HG03460 (cell line): Measurements from ENCODE around the gene SLC48A1.

Experiments used
- ATAC-seq: cut with Tn5 transposase; IDR thresholded peaks from one replicate; pipeline ENCODE4 v1.9.1; 2021; ENCODE audit not compliant: unreplicated experiment

SLC48A1 gene

GRCh38 chr12:47789712-47790489, 16.9 kb downstream of the SLC48A1 start:
- ATAC-seq = no peak

GRCh38 chr12:47790676-47791350, 17.8 kb downstream of the SLC48A1 start:
- no peak for ATAC-seq

GRCh38 chr12:47791351-47791746, 18.3 kb downstream of the SLC48A1 start:
- no peak for ATAC-seq

DNA sequence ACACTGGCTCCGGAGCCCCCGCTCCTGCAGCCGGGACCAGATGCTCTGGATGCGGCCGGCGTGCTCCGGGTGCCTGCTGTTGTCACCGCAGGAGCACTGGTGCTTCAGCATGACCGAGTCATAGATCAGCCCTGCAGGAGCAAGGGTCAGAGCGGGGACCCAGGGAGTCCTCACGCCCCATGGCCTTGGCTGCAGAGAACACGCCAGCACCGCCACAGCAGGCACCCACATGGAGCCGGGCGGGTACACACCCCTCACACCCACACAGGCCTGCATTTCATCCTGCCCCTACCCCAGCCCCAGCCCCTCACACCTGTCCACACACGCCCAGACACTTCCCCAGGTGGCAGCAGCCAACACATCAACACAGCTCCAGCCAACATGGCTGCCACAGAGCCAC, 18.8 kb downstream of the SLC48A1 start:
- ATAC-seq = no peak

GRCh38 chr12:47793015-47793681, 20.1 kb downstream of the SLC48A1 start:
- no peak for ATAC-seq

- ATAC-seq = no peak
Observed at GRCh38 chr12:47794679-47795078, 21.6 kb downstream of the SLC48A1 start.

GRCh38 chr12:47795121-47795813, 22.2 kb downstream of the SLC48A1 start:
- ATAC-seq = no peak

DNA sequence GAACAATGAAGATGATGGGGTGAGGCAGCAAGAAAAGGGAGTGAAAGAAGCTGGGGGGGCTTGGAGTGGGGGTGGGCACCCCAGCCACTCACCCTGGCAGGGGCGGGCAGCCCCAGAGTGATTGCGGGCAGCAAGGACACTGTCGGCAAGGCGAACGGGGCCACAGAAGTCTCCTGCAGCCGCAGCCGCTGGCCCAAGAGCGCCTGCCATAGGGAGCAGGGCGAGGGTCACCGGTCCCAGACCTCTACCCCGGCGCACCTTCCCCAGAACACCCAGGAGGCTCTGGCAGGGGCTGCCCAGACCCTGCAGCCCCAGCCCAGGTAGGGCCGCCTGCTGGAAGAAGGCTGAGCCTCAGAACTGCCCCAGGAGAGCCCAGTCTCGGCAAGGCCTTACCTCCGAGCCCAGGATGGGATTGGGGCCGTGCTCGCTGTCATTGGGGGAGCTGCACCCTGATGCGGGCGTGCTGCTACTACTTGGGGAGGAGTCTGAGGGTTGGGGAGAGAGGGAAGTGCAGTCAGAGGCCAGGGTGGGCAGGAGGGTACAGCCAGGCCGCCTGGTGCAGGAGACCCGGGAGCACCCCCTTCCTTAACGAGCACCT, 22.9 kb downstream of the SLC48A1 start:
- no peak for ATAC-seq

GRCh38 chr12:47797441-47797840, 24.4 kb downstream of the SLC48A1 start:
- no peak for ATAC-seq

- ATAC-seq = no peak
Observed at GRCh38 chr12:47798382-47798948, 25.4 kb downstream of the SLC48A1 start.

DNA sequence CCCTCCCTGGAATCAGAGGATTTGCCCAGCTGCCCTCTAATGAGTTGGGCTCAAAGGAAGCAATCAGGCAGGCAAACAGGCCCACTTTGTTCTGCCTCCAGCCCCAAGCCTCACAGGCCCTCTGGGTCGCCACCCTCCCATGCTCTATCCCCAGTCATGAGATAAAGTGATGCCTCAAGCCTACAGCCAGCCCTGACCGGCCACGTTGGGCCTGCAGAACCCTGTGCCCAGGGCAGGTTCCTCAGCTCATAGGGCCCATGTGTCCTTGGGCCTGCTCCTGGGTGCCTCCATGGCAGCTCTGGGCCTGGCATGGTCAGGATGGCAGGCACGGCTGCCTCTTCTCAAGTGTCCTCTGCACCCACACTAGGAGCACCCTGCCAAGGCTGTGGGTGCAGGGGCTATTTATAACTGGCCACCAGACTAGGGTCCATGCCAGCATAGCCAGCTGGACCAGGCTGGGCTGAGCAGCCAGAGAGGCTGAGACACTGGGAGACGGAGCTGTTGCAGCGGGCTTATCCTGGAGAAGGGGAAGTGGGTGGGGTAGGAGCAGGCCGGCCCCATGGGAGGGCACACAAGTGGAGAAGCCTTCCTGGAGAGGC, 26.4 kb downstream of the SLC48A1 start:
- no peak for ATAC-seq

DNA sequence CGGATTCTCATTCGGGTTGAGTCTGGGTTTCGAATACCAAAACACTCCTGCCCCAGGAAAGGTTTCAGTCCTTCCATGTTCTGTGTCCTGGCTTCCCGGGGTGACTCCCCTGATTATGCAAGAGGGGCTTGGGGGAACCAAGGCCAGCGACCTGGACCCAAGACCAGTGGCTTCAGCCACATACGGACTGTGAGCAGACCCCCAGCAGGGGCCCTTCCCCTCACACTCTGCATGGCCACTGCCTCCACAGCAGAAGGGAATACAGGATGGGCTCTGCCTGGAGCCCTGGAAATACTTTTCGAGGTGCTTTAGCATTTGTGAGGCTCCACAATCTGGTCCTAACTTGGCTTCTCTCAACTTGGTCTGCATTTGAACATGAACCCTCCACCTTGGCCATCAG, 27.5 kb downstream of the SLC48A1 start:
- no peak for ATAC-seq

GRCh38 chr12:47801170-47801903, 28.3 kb downstream of the SLC48A1 start:
- no peak for ATAC-seq

- ATAC-seq = no peak
Observed at GRCh38 chr12:47801904-47802246, 28.8 kb downstream of the SLC48A1 start.

GRCh38 chr12:47802312-47802711, 29.3 kb downstream of the SLC48A1 start:
- no peak for ATAC-seq

- no peak for ATAC-seq
Observed at GRCh38 chr12:47803191-47803875, 30.3 kb downstream of the SLC48A1 start.

GRCh38 chr12:47804171-47804570, 31.1 kb downstream of the SLC48A1 start:
- no peak for ATAC-seq

GRCh38 chr12:47805417-47805816, 32.4 kb downstream of the SLC48A1 start:
- no peak for ATAC-seq

- no peak for ATAC-seq
Observed at GRCh38 chr12:47807338-47807737, 34.3 kb downstream of the SLC48A1 start.
